ENCODE results near the gene GPR42. TPM values are rescaled to one million over a fixed set of nuclear protein-coding genes. Genes with fewer than 3 reads are reported as not detected.

The GPR42 gene
- total and polyA plus RNA-seq, 10 of the 15 experiments (the other 5 are each of a cell fraction or from before 2014, with no cell fraction given), result 0.13 TPM; not detected in 9

GRCh38 chr19:35351411-35352176 lies 19.3 kb upstream of the GPR42 start:
- Histone ChIP-seq H3K4me1 (ENCODE audit: control insufficient read depth, insufficient read depth, low read length) (peaks cover 54% of the 10 kb centered on the region), H3K4me3 (no peak overlapping the region), H3K36me3 (ENCODE audit: control insufficient read depth in 2 of 2, insufficient read depth in 2 of 2, low read length in 1 of 2) (no peaks in the 10 kb centered on the region), H2AFZ (ENCODE audit: control insufficient read depth, low read depth, low read length) (no peak overlapping the region), H3K4me2 (ENCODE audit: control insufficient read depth, insufficient read depth) (no peak overlapping the region), H3K27me3 (replicated peaks in 1 of 2; ENCODE audit: control insufficient read depth in 2 of 2, insufficient read depth in 2 of 2, low read length in 1 of 2) (no peaks in the 10 kb centered on the region), H3K9ac (ENCODE audit: control insufficient read depth, insufficient read depth, low read length) (no peak overlapping the region), H3K27ac (ENCODE audit: control insufficient read depth, insufficient read depth) (no peak overlapping the region), H3K79me2 (ENCODE audit: control insufficient read depth, insufficient read depth, low read length) (no peaks in the 10 kb centered on the region), H3K9me3 (replicated peaks; ENCODE audit: control insufficient read depth, insufficient read depth, low read length) (no peaks in the 10 kb centered on the region), H4K20me1 (ENCODE audit: control insufficient read depth, insufficient read depth) (no peaks in the 10 kb centered on the region)
- ChIA-PET SMC1A (ENCODE audit: uncharacterized antibody, unreplicated experiment) (interaction anchor here (0.8 to 7.7 kb wide), 13 partner anchors 18 to 210 kb away, joined by 3 to 152 read pairs (median 14); partner anchors contain the start of gene CD22), CTCF (interaction anchor here (0.6 to 6.7 kb wide), 13 partner anchors 12 to 648 kb away, joined by 3 to 168 read pairs (median 4); no protein-coding TSS in a partner anchor), POLR2A (interaction anchor here (3.7 to 5.5 kb wide), 2 partner anchors 67 to 117 kb away, joined by 30 to 35 read pairs; no protein-coding TSS in a partner anchor), RAD21 (ENCODE audit: unreplicated experiment) (interaction anchor here (0.8 to 6.8 kb wide), 9 partner anchors 11 to 144 kb away, joined by 3 to 109 read pairs (median 22); no protein-coding TSS in a partner anchor)
- intact Hi-C loops (cut with micrococcal nuclease; ENCODE audit: unreplicated experiment), result loop anchor here (1.0 to 2.0 kb wide), 5 partner anchors 50 to 144 kb away; no protein-coding TSS in a partner anchor
- DNase-seq (ENCODE audit: low read depth, low spot score), result no peak
- WGBS (ENCODE audit: insufficient coverage, insufficient replicate concordance, low lambda C conversion rate, missing lambda C conversion rate), result 93% methylated on average over 47 of the region's 47 CpGs
- FAIRE-seq, result no peak
- in situ Hi-C loops (cut with MboI), result no loop called here
- no peak for TF ChIP-seq EED (IDR thresholded peaks at IDR 0.05; ENCODE audit: low read depth)
- TF ChIP-seq POLR2A (IDR thresholded peaks at IDR 0.05; ENCODE audit: low read depth, low read length), result peak; percentile 46
- BruUV-seq (replicated peaks), result no TSS peak
- no peak for ATAC-seq

- ChIA-PET POLR2A (interaction anchor here (2.2 to 5.5 kb wide), 4 partner anchors 25 to 143 kb away, joined by 11 to 35 read pairs (median 22); no protein-coding TSS in a partner anchor), CTCF (interaction anchor here (0.8 to 6.7 kb wide), 31 partner anchors 13 to 238 kb away, joined by 3 to 168 read pairs (median 6); no protein-coding TSS in a partner anchor), SMC1A (ENCODE audit: uncharacterized antibody, unreplicated experiment) (interaction anchor here (0.9 to 7.1 kb wide), 18 partner anchors 9 to 157 kb away, joined by 3 to 134 read pairs (median 12); no protein-coding TSS in a partner anchor), RAD21 (ENCODE audit: unreplicated experiment) (interaction anchor here (1.2 to 6.8 kb wide), 18 partner anchors 17 to 158 kb away, joined by 3 to 143 read pairs (median 13); no protein-coding TSS in a partner anchor)
- Histone ChIP-seq H2AFZ (ENCODE audit: control insufficient read depth, low read depth, low read length) (no peak overlapping the region), H3K4me1 (ENCODE audit: control insufficient read depth, insufficient read depth, low read length) (peaks cover 48% of the 10 kb centered on the region), H3K4me3 (no peak overlapping the region), H3K9me3 (replicated peaks; ENCODE audit: control insufficient read depth, insufficient read depth, low read length) (no peaks in the 10 kb centered on the region), H3K4me2 (ENCODE audit: control insufficient read depth, insufficient read depth) (peak overlapping the region; percentile 57; the same call in 1 of the 2 replicates), H3K9ac (ENCODE audit: control insufficient read depth, insufficient read depth, low read length) (no peak overlapping the region), H3K79me2 (ENCODE audit: control insufficient read depth, insufficient read depth, low read length) (no peaks in the 10 kb centered on the region), H3K36me3 (ENCODE audit: control insufficient read depth in 2 of 2, insufficient read depth in 2 of 2, low read length in 1 of 2) (no peaks in the 10 kb centered on the region), H3K27me3 (replicated peaks in 1 of 2; ENCODE audit: control insufficient read depth in 2 of 2, insufficient read depth in 2 of 2, low read length in 1 of 2) (no peaks in the 10 kb centered on the region), H3K27ac (ENCODE audit: control insufficient read depth, insufficient read depth) (no peak overlapping the region), H4K20me1 (ENCODE audit: control insufficient read depth, insufficient read depth) (no peaks in the 10 kb centered on the region)
- 88% methylated on average over 18 of the region's 18 CpGs for WGBS (ENCODE audit: insufficient coverage, insufficient replicate concordance, low lambda C conversion rate, missing lambda C conversion rate)
- DNase-seq (ENCODE audit: low read depth, low spot score) (no peak), FAIRE-seq (no peak), ATAC-seq (no peak)
- in situ Hi-C loops (cut with MboI) (no loop called here), intact Hi-C loops (cut with micrococcal nuclease; ENCODE audit: unreplicated experiment) (loop anchor here (1.0 to 2.0 kb wide), 5 partner anchors 49 to 143 kb away; no protein-coding TSS in a partner anchor)
- no TSS peak for BruUV-seq (replicated peaks)
- TF ChIP-seq ZNF207 (IDR thresholded peaks at IDR 0.05; ENCODE audit: borderline replicate concordance), result no peak
- no peak for TF ChIP-seq ZSCAN29 (IDR thresholded peaks at IDR 0.05)
- no peak for TF ChIP-seq CHD1 (IDR thresholded peaks at IDR 0.05; ENCODE audit: low read depth, low read length)
- no peak for TF ChIP-seq SMAD5 (IDR thresholded peaks at IDR 0.05; ENCODE audit: low read depth)
- no peak for TF ChIP-seq NFYB (IDR thresholded peaks at IDR 0.05; ENCODE audit: insufficient read depth, low read depth, low read length)
- TF ChIP-seq BCLAF1 (IDR thresholded peaks at IDR 0.05), result no peak
- TF ChIP-seq, protein P1, sequence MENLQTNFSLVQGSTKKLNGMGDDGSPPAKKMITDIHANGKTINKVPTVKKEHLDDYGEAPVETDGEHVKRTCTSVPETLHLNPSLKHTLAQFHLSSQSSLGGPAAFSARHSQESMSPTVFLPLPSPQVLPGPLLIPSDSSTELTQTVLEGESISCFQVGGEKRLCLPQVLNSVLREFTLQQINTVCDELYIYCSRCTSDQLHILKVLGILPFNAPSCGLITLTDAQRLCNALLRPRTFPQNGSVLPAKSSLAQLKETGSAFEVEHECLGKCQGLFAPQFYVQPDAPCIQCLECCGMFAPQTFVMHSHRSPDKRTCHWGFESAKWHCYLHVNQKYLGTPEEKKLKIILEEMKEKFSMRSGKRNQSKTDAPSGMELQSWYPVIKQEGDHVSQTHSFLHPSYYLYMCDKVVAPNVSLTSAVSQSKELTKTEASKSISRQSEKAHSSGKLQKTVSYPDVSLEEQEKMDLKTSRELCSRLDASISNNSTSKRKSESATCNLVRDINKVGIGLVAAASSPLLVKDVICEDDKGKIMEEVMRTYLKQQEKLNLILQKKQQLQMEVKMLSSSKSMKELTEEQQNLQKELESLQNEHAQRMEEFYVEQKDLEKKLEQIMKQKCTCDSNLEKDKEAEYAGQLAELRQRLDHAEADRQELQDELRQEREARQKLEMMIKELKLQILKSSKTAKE (IDR thresholded peaks at IDR 0.05; ENCODE audit: low read depth, poor library complexity, severe bottlenecking), result no peak
These were observed 18.8 kb upstream of the GPR42 start for GRCh38 chr19:35352177-35352447.

Data from GM12878 (cell line).